Measurements from ENCODE around the gene PRUNE2. TPM values are rescaled to one million over a fixed set of nuclear protein-coding genes. Genes with fewer than 3 reads are reported as not detected.
"Not testable (repeated sequence)": the region's sequence is repeated elsewhere in the genome, so short reads cannot be mapped to it uniquely, and the experiment has no call there.

Gene PRUNE2
- total RNA-seq, 1 donor = 1.3 TPM

- DNase-seq (ENCODE audit: low read depth in 2 of 3, low spot score in 2 of 3) = no peak
Observed at GRCh38 chr9:76876098-76876497, 29.8 kb downstream of the PRUNE2 start.

- no peak for DNase-seq (ENCODE audit: low read depth in 2 of 3, low spot score in 2 of 3)
Observed at GRCh38 chr9:76873821-76874220, 32.1 kb downstream of the PRUNE2 start.

- no peak for DNase-seq (ENCODE audit: low read depth in 2 of 3, low spot score in 2 of 3)
Observed at GRCh38 chr9:76873056-76873792, 32.7 kb downstream of the PRUNE2 start.

- DNase-seq (ENCODE audit: low read depth in 2 of 3, low spot score in 2 of 3) = no peak
Observed at GRCh38 chr9:76868897-76869296, 37.0 kb downstream of the PRUNE2 start.

- no peak for DNase-seq (ENCODE audit: low read depth in 2 of 3, low spot score in 2 of 3)
Observed at GRCh38 chr9:76866689-76867088, 39.2 kb downstream of the PRUNE2 start.

DNA sequence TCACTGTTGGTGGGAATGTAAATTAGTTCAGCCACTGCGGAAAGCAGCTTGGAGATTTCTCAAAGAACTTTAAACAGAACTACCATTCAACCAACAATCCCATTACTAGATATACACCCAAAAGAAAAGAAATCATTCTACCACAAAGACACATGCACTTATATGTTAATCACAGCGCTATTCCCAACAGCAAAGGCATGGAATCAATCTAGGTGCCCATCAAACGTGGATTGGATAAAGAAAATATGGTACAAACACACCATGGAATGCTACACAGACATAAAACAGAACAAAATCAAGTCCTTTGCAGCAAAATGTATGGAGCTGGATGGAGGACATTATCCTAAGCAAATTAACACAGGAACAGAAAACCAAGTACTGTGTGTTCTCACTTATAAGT is 42.1 kb downstream of the PRUNE2 start:
- no peak for DNase-seq (ENCODE audit: low read depth in 2 of 3, low spot score in 2 of 3)

DNA sequence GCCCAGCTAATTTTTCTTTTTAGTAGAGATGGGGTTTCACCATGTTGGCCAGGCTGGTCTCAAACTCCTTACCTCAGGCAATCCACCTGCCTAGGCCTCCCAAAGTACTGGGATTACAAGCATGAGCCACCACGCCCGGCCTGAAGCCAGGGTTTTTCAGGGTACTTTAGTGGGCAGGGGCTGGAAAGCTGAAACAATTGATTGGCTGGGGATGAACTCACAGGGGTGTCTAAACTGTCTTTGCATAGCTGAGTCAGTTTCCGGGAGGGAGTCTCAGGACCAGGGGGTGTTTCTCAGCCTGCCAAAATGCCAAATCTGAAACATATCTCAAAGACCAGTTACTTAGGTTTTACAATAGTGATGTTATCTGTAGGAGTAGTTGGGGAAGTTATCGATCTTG is 46.1 kb downstream of the PRUNE2 start:
- DNase-seq (ENCODE audit: low read depth in 2 of 3, low spot score in 2 of 3) = no peak

GRCh38 chr9:76858248-76858647 is 47.7 kb downstream of the PRUNE2 start:
- not testable (repeated sequence) for DNase-seq (ENCODE audit: low read depth in 2 of 3, low spot score in 2 of 3)

DNA sequence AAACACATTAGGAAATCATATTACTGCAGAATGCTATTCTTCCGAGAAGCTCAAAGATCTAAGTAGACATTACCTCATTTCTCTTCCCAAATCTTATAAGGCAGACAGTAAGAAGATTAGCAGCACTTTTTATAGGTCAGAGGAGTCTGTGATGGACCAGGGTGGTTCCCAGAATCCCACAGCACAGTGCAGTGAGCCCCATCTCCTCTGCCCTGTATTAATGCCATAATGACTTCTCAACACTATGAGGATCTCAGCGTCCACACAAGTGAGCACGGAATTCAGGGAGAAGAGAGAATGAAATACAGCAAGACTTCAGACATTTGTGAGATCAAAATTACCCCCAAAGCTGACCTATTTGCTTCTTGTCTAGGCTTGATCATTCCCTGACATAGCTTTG is 49.9 kb downstream of the PRUNE2 start:
- DNase-seq (ENCODE audit: low read depth in 2 of 3, low spot score in 2 of 3) = no peak

DNA sequence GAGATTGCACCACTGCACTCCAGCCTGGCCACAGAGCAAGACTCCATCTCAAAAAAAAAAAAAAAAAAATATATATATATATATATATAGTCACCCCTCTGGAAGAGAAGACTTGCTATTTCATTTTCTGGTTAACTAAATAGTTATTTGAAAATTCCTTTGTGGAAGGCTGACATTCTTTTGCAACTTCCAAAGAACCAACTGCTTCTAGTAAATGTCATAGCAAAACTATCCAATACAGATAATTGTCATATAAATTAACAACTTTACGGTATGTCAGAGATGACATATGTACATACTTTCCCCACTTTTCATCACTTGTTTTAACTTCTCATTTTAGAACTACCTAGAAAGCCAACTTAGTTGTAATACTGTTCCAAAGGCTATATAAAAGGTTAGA is 50.9 kb downstream of the PRUNE2 start:
- no peak for DNase-seq (ENCODE audit: low read depth in 2 of 3, low spot score in 2 of 3)

DNA sequence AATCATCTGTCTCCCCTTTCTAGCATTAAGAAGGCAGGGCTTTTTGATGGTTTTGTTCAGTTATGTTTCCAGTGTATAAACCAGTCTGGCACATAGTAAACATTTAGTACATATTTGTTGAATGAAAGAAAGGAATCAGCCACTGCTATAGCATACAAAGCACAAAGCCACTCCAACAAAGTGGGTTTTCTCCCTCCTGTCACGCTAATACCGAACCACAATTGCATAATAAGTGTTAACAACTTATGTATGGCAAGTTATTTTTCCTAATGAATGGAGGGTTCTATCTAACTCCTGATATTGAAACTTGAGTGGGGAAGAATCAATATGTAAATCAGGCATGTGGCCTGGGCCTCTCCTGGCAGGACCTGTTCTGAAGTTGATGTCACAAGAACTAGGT is 53.9 kb downstream of the PRUNE2 start:
- no peak for DNase-seq (ENCODE audit: low read depth in 2 of 3, low spot score in 2 of 3)

DNA sequence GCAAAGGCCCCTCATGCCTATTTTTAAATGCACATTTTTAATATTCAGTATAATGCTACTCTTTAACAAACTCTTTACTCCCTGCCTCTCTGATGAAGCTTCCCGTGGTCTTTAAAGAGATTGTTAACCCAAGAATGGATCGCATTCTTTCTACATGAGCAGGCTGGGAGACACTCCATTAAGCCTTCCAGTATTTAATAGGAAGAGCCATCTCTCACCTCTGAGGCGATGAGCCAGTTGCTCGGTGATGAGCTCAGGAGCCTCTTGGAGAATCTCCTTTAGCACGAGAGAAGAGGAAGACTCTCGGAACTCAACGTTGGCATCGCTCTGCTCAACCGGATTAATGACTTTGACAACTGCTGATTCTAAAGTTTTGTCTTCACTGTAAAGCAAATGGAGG is 59.6 kb downstream of the PRUNE2 start:
- DNase-seq (ENCODE audit: low read depth in 2 of 3, low spot score in 2 of 3) = no peak

DNA sequence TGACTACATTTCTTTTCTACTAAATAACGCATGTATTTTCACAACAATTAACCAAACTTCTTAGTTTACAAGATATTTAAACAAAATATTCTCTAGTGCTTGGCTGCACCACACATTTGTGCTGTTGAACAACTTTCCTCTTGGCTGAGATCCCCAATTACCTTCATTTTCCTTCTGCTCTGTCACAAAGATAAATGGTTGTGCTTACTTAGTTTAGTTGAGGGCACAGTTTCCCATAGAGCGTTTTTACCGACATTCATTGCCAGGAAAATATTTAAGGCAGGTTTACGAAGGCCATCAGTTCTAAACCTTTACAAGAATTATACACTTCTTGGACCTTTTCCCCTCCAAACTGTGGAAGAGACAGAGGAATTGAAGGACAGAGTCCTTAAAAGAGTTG is 60.7 kb downstream of the PRUNE2 start:
- DNase-seq (ENCODE audit: low read depth in 2 of 3, low spot score in 2 of 3) = no peak

- no peak for DNase-seq (ENCODE audit: low read depth in 2 of 3, low spot score in 2 of 3)
Observed at GRCh38 chr9:76835571-76836283, 70.2 kb downstream of the PRUNE2 start.

- DNase-seq (ENCODE audit: low read depth in 2 of 3, low spot score in 2 of 3) = no peak
Observed at GRCh38 chr9:76828447-76828846, 77.5 kb downstream of the PRUNE2 start.

- no peak for DNase-seq (ENCODE audit: low read depth in 2 of 3, low spot score in 2 of 3)
Observed at GRCh38 chr9:76827296-76828080, 78.4 kb downstream of the PRUNE2 start.

DNA sequence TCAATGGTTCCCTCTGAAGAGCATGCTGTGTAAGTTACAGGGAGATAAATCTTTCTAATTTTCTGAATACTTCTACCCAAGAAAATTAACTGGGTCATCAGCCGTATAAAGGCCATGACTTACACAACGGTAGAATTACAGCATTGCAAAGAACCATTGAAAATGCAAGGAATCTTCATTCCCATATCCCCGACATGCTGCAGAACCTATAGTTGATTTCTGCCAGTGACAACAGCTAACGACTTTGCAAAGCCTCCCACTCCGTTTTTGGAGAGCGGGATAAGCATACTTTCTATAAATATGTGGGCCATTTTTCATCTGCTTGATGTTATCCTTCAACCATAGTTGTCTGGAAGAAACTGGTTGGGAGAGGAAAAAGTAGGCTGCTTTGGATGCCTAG is 85.5 kb downstream of the PRUNE2 start:
- no peak for DNase-seq (ENCODE audit: low read depth in 2 of 3, low spot score in 2 of 3)

DNA sequence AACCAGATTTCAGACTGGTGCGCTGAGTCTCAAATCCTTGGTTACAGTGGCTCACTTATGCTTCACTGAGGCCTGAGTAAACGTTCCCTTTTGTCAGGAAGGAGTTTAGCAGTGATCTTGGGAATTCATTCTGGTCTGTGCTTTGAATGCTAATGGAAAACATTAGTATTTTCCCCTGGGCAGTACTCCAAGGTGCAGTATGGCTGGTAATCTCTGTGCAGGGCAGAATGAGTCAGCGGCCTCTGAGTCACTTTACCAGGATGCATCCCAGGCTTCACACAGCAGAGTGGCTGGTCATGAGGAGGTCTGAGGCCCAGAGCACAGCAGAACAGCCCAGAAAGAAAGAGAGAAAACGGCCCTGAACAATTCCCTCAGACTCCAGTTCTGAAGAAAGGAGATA is 87.6 kb downstream of the PRUNE2 start:
- DNase-seq (ENCODE audit: low read depth in 2 of 3, low spot score in 2 of 3) = no peak

- DNase-seq (ENCODE audit: low read depth in 2 of 3, low spot score in 2 of 3) = no peak
Observed at GRCh38 chr9:76817489-76817888, 88.4 kb downstream of the PRUNE2 start.

DNA sequence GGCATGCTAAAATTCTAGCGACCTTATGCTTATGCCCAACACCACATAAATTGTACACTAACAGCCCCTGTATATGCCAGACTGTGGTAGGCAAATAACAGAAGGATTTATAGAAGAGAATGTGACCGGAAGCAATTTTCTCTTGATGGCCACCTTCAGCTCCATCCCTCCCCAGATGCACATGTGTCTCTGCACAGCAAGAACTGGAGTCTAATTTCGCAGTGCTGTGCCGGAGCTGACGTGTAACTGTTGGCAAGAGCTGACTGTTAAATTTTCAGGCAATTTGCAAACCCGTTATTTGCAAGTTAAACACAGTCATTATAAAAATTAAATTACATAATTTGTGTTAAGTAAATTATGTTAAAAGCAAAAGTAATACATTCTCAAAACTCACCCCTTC is 93.3 kb downstream of the PRUNE2 start:
- DNase-seq (ENCODE audit: low read depth in 2 of 3, low spot score in 2 of 3) = no peak

GRCh38 chr9:76810377-76810957 is 95.4 kb downstream of the PRUNE2 start:
- DNase-seq (ENCODE audit: low read depth in 2 of 3, low spot score in 2 of 3) = peak in 2 of 3 donors; percentile 48 to 64

Data from hematopoietic multipotent progenitor cell (in vitro differentiated cells).